ENCODE measurements around the gene PHLDB2. TPM values are rescaled to one million over a fixed set of nuclear protein-coding genes. Genes with fewer than 3 reads are reported as not detected.

The PHLDB2 gene
- total RNA-seq, 2 experiments from 2014 or later = 0.75 to 0.81 TPM

GRCh38 chr3:112000367-112000771 is 141.3 kb downstream of the PHLDB2 start:
- Mint-ChIP-seq H3K9me3 (ENCODE audit: low read depth) (no peaks in the 10 kb centered on the region), H3K27me3 (no peaks in the 10 kb centered on the region), H3K4me3 (no peak overlapping the region), H3K4me1 (peaks cover 62% of the 10 kb centered on the region), H3K36me3 (ENCODE audit: low read depth) (peaks cover 2% of the 10 kb centered on the region), H3K27ac (no peak overlapping the region)
- ATAC-seq (no peak), DNase-seq (no peak)
- ChIA-PET CTCF (interaction anchor here (1.0 to 21.0 kb wide), 5 partner anchors 5 to 283 kb away, joined by 3 to 515 read pairs (median 8); partner anchors contain the start of genes ABHD10 and TAGLN3), POLR2A (no interaction called here)
- intact Hi-C loops (cut with DNase I, micrococcal nuclease) = no loop called here

DNA sequence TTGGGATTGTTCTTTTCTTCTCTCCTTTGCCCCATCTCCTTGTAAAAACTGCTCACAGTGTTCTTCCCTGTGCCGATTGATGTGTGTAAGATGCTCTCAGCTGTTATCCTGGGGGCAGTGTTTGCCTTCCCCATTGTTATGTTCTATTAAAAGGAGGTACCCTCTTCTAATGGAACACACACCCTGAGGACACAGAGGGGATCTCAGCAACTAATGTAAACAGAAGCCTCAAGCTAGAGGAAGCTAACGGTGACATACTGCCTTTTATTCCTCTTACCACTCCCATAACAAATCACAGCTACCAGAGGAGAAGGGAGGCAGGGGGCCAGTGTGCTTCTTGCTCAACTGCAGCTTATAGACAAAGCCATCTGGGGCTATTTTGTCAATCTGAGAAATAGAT is 141.9 kb downstream of the PHLDB2 start:
- no peak for ATAC-seq
- ChIA-PET CTCF (interaction anchor here (0.6 to 21.0 kb wide), 6 partner anchors 6 to 409 kb away, joined by 3 to 515 read pairs (median 7); partner anchors contain the start of genes ABHD10 and TAGLN3), POLR2A (no interaction called here)
- H3K36me3 Mint-ChIP-seq (ENCODE audit: low read depth) = peaks cover 3% of the 10 kb centered on the region
- no peaks in the 10 kb centered on the region for H3K9me3 Mint-ChIP-seq (ENCODE audit: low read depth)
- no peak for DNase-seq
- H3K4me3 Mint-ChIP-seq = no peak overlapping the region
- no peak overlapping the region for H3K27ac Mint-ChIP-seq
- H3K4me1 Mint-ChIP-seq = peaks cover 62% of the 10 kb centered on the region
- intact Hi-C loops (cut with DNase I, micrococcal nuclease) = no loop called here
- H3K27me3 Mint-ChIP-seq = no peaks in the 10 kb centered on the region

GRCh38 chr3:112001526-112001925 is 142.5 kb downstream of the PHLDB2 start:
- Mint-ChIP-seq H3K27me3 (no peaks in the 10 kb centered on the region), H3K4me3 (no peak overlapping the region), H3K27ac (peak overlapping the region; percentile 79), H3K9me3 (ENCODE audit: low read depth) (no peaks in the 10 kb centered on the region), H3K4me1 (peaks cover 62% of the 10 kb centered on the region), H3K36me3 (ENCODE audit: low read depth) (peaks cover 3% of the 10 kb centered on the region)
- peak; percentile 40 for DNase-seq
- CTCF ChIA-PET = interaction anchor here (0.6 to 21.0 kb wide), 8 partner anchors 6 to 409 kb away, joined by 3 to 515 read pairs (median 6); partner anchors contain the start of genes ABHD10 and TAGLN3
- POLR2A ChIA-PET = interaction anchor here (0.6 kb wide), 1 partner anchor 331 kb away, joined by 5 read pairs; the partner anchor contains the start of gene CD200
- ATAC-seq = peak; percentile 48
- intact Hi-C loops (cut with DNase I, micrococcal nuclease) = no loop called here

- Mint-ChIP-seq H3K27ac (peak overlapping the region; percentile 79), H3K36me3 (ENCODE audit: low read depth) (peaks cover 3% of the 10 kb centered on the region), H3K4me1 (peaks cover 62% of the 10 kb centered on the region), H3K4me3 (peak overlapping the region; percentile 33), H3K9me3 (ENCODE audit: low read depth) (no peaks in the 10 kb centered on the region), H3K27me3 (no peaks in the 10 kb centered on the region)
- DNase-seq (peak; percentile 73), ATAC-seq (peak; percentile 87)
- intact Hi-C loops (cut with DNase I, micrococcal nuclease) = loop anchor here (1.0 kb wide), 2 partner anchors 11 to 23 kb away; partner anchors contain the start of gene ABHD10 (in 2 of the 2)
- POLR2A ChIA-PET = interaction anchor here (0.6 to 0.7 kb wide), 2 partner anchors 16 to 331 kb away, joined by 3 to 5 read pairs; partner anchors contain the start of gene CD200
- CTCF ChIA-PET = interaction anchor here (0.6 to 21.0 kb wide), 10 partner anchors 7 to 408 kb away, joined by 3 to 515 read pairs (median 4); partner anchors contain the start of genes ABHD10 and TAGLN3
Measured at GRCh38 chr3:112002096-112002971, 143.3 kb downstream of the PHLDB2 start.

DNA sequence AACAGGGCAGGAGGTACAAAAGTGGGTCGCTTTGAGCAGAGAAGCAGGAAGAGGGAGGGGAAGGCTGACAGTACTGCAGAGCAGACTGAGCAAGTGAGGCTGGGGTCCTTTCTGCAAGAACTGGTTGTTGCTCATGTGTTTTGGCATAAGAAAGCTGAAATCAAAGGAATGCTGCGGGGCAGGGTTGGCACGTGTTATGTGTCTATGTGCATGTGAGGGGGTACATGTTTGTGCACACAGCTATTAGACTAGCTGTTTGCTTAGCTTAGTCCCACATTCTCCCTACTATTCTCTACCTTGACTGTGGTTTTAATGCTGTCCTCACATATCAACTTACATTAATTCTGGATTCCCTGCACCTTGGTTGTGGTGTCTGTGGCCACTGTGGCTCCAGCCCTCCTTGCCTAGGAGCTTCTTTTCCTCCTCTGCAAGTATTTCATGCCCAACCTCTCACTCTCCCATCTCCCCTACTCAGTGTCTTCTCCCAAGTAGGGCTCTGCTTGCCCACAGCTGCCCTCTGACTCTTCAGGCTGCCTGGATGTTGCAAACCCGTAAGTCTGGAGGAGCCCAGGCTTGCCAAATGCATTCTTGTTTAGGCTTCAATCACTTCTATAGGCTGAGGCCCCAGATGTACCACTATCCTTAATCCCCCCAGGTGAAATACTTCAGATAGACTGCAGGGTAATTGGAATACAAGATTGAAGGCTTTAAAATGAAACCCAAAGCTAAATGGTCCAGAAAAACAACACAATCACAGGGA is 144.4 kb downstream of the PHLDB2 start:
- ChIA-PET POLR2A (interaction anchor here (0.6 to 1.1 kb wide), 3 partner anchors 9 to 25 kb away, joined by 3 to 4 read pairs (median 3); partner anchors contain the start of gene ABHD10), CTCF (interaction anchor here (0.9 to 21.0 kb wide), 6 partner anchors 7 to 334 kb away, joined by 3 to 515 read pairs (median 8); partner anchors contain the start of genes ABHD10 and TAGLN3)
- Mint-ChIP-seq H3K4me3 (peak overlapping the region; percentile 33), H3K27me3 (no peaks in the 10 kb centered on the region), H3K9me3 (ENCODE audit: low read depth) (no peaks in the 10 kb centered on the region), H3K36me3 (ENCODE audit: low read depth) (peaks cover 3% of the 10 kb centered on the region), H3K4me1 (peaks cover 60% of the 10 kb centered on the region), H3K27ac (peak overlapping the region; percentile 79)
- no peak for ATAC-seq
- intact Hi-C loops (cut with DNase I, micrococcal nuclease) = no loop called here
- no peak for DNase-seq

GRCh38 chr3:112004187-112004586 is 145.1 kb downstream of the PHLDB2 start:
- Mint-ChIP-seq H3K27ac (peak overlapping the region; percentile 5), H3K4me3 (no peak overlapping the region), H3K36me3 (ENCODE audit: low read depth) (peaks cover 3% of the 10 kb centered on the region), H3K27me3 (no peaks in the 10 kb centered on the region), H3K9me3 (ENCODE audit: low read depth) (no peaks in the 10 kb centered on the region), H3K4me1 (peaks cover 55% of the 10 kb centered on the region)
- intact Hi-C loops (cut with DNase I, micrococcal nuclease) = no loop called here
- peak; percentile 32 for DNase-seq
- ChIA-PET CTCF (interaction anchor here (0.9 to 21.0 kb wide), 5 partner anchors 6 to 39 kb away, joined by 3 to 515 read pairs (median 10); partner anchors contain the start of gene TAGLN3), POLR2A (interaction anchor here (1.1 kb wide), 1 partner anchor 26 kb away, joined by 4 read pairs; the partner anchor contains the start of gene ABHD10)
- no peak for ATAC-seq

GRCh38 chr3:112004669-112005068 is 145.6 kb downstream of the PHLDB2 start:
- POLR2A ChIA-PET = no interaction called here
- peaks cover 53% of the 10 kb centered on the region for H3K4me1 Mint-ChIP-seq
- no peaks in the 10 kb centered on the region for H3K27me3 Mint-ChIP-seq
- H3K4me3 Mint-ChIP-seq = no peak overlapping the region
- H3K36me3 Mint-ChIP-seq (ENCODE audit: low read depth) = peaks cover 3% of the 10 kb centered on the region
- no peaks in the 10 kb centered on the region for H3K9me3 Mint-ChIP-seq (ENCODE audit: low read depth)
- intact Hi-C loops (cut with DNase I, micrococcal nuclease) = no loop called here
- DNase-seq (no peak), ATAC-seq (no peak)
- H3K27ac Mint-ChIP-seq = peak overlapping the region; percentile 74
- CTCF ChIA-PET = interaction anchor here (0.9 to 21.0 kb wide), 5 partner anchors 6 to 39 kb away, joined by 3 to 515 read pairs (median 10); partner anchors contain the start of gene TAGLN3

DNA sequence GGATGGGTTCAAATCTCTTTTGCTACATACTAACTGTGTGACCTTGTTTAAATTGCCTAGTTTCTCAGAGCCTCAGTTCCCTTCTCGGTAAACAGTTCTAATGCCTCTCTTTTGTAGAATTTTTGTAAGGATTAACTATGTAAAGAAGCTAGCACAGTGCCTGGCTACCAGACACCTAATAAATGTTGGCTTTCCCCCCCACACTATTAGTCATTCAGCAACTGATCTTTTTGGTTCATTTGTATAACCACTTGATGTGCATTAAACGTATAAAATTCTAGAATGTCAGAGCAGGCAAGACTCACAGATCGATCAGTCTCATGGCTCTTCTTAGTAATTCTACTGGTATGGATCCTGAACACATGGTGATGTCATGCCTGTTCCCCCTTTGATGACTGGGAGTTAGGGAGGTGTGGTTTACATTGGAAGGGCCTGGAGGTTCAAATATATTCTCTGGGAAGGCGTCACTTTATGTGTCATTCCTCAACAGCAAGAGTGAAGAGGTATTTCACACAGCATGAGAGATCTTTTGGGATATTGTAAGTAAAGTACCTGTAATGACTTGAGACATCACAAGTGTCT is 146.1 kb downstream of the PHLDB2 start:
- no peak overlapping the region for H3K4me3 Mint-ChIP-seq
- no peaks in the 10 kb centered on the region for H3K9me3 Mint-ChIP-seq (ENCODE audit: low read depth)
- H3K36me3 Mint-ChIP-seq (ENCODE audit: low read depth) = peaks cover 3% of the 10 kb centered on the region
- peak overlapping the region; percentile 74 for H3K27ac Mint-ChIP-seq
- H3K4me1 Mint-ChIP-seq = peaks cover 51% of the 10 kb centered on the region
- intact Hi-C loops (cut with DNase I, micrococcal nuclease) = no loop called here
- H3K27me3 Mint-ChIP-seq = no peaks in the 10 kb centered on the region
- peak; percentile 10 for ATAC-seq
- no peak for DNase-seq
- CTCF ChIA-PET = interaction anchor here (1.1 to 21.0 kb wide), 4 partner anchors 5 to 110 kb away, joined by 6 to 515 read pairs (median 262); partner anchors contain the start of gene TAGLN3
- POLR2A ChIA-PET = no interaction called here

DNA sequence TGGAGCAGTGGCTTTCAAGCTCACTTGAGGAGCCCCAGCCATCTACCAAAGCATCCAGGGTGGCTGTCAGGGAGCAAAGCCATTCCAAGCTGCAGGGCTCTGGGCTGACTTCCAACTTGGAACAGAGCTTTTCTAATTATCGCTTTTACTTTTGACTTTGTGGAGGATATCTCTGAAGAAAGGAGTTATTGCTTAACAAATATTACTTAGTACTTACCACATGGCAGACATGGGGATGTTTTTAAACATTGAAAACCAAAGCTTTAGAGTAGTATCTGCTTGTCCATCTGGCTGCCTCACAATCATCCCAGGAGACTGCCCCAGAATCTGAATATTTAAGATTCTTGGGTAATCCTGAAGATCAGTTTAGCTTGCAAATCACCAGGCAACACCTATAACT is 148.6 kb downstream of the PHLDB2 start:
- peaks cover 3% of the 10 kb centered on the region for H3K36me3 Mint-ChIP-seq (ENCODE audit: low read depth)
- intact Hi-C loops (cut with DNase I, micrococcal nuclease) = no loop called here
- ATAC-seq (no peak), DNase-seq (no peak)
- peaks cover 30% of the 10 kb centered on the region for H3K4me1 Mint-ChIP-seq
- H3K9me3 Mint-ChIP-seq (ENCODE audit: low read depth) = no peaks in the 10 kb centered on the region
- H3K4me3 Mint-ChIP-seq = no peak overlapping the region
- CTCF ChIA-PET = interaction anchor here (0.7 to 20.3 kb wide), 9 partner anchors 8 to 293 kb away, joined by 3 to 515 read pairs (median 4); partner anchors contain the start of genes ABHD10 and TAGLN3
- POLR2A ChIA-PET = interaction anchor here (1.0 kb wide), 1 partner anchor 14 kb away, joined by 3 read pairs; no protein-coding TSS in a partner anchor
- H3K27ac Mint-ChIP-seq = no peak overlapping the region
- H3K27me3 Mint-ChIP-seq = no peaks in the 10 kb centered on the region

DNA sequence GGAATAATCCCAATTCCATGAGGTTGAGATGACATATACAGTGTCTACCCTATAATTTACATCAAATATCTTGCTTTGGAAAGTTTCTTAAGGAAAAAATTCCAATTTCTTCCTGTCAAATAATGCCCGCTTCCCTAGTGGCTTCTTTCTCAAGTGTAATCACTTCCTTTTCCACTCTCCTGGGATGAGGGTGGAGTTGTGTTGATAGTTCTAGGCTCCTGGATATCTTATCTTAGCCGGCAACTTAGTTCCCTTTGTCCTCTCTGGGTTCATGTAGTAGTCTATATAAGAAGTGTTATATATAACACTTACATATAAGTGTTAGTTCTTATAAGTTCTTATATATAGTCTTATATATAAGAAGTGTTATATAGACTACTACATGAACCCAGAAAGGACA is 150.6 kb downstream of the PHLDB2 start:
- no peaks in the 10 kb centered on the region for H3K9me3 Mint-ChIP-seq (ENCODE audit: low read depth)
- H3K4me3 Mint-ChIP-seq = no peak overlapping the region
- no peaks in the 10 kb centered on the region for H3K27me3 Mint-ChIP-seq
- DNase-seq (no peak), ATAC-seq (no peak)
- H3K4me1 Mint-ChIP-seq = peaks cover 25% of the 10 kb centered on the region
- peaks cover 3% of the 10 kb centered on the region for H3K36me3 Mint-ChIP-seq (ENCODE audit: low read depth)
- no peak overlapping the region for H3K27ac Mint-ChIP-seq
- ChIA-PET CTCF (interaction anchor here (20.3 kb wide), 1 partner anchor 14 kb away, joined by 515 read pairs; the partner anchor contains the start of gene TAGLN3), POLR2A (no interaction called here)
- intact Hi-C loops (cut with DNase I, micrococcal nuclease) = loop anchor here in 1 of 2 experiments (10.0 kb wide), 1 partner anchor 115 kb away; no protein-coding TSS in a partner anchor

Data from activated CD4-positive, alpha-beta T cell treated with anti-CD3 and anti-CD28 coated beads for 36 hours (primary cell).